ENCODE data around the gene VSTM2B.

The VSTM2B gene

GRCh38 chr19:29516358-29516725 lies 9.5 kb upstream of the VSTM2B start:
- DNase-seq = no peak

- no peak for DNase-seq
Observed at GRCh38 chr19:29516821-29517395, 8.9 kb upstream of the VSTM2B start.

GRCh38 chr19:29517412-29517811 lies 8.4 kb upstream of the VSTM2B start:
- DNase-seq = no peak

- no peak for DNase-seq
Observed at GRCh38 chr19:29517946-29518345, 7.8 kb upstream of the VSTM2B start.

- DNase-seq = no peak
Observed at GRCh38 chr19:29519146-29519545, 6.6 kb upstream of the VSTM2B start.

GRCh38 chr19:29519931-29520330 lies 5.9 kb upstream of the VSTM2B start:
- DNase-seq = no peak

GRCh38 chr19:29520390-29520789 lies 5.4 kb upstream of the VSTM2B start:
- peak in 2 of 14 donors; percentile 19 to 20 for DNase-seq

- no peak for DNase-seq
Observed at GRCh38 chr19:29521291-29522075, 4.3 kb upstream of the VSTM2B start.

GRCh38 chr19:29523568-29523967 lies 2.2 kb upstream of the VSTM2B start:
- DNase-seq = no peak

GRCh38 chr19:29524201-29524911 lies 1.4 kb upstream of the VSTM2B start:
- peak in 10 of 14 donors; percentile 14 to 75 (median 46) for DNase-seq

GRCh38 chr19:29524912-29525831 lies 622 bp upstream of the VSTM2B start:
- DNase-seq = peak in 6 of 14 donors; percentile 39 to 77 (median 62)

GRCh38 chr19:29526730-29527499 lies 1.1 kb downstream of the VSTM2B start:
- DNase-seq = peak in 4 of 14 donors; percentile 27 to 57 (median 42)

- DNase-seq = no peak
Observed at GRCh38 chr19:29527500-29528328, 1.9 kb downstream of the VSTM2B start.

GRCh38 chr19:29528350-29528945 lies 2.7 kb downstream of the VSTM2B start:
- peak in 12 of 14 donors; percentile 17 to 83 (median 50) for DNase-seq

GRCh38 chr19:29528946-29529645 lies 3.3 kb downstream of the VSTM2B start:
- DNase-seq = peak in 1 of 14 donors; percentile 59

- no peak for DNase-seq
Observed at GRCh38 chr19:29529646-29530539, 4.1 kb downstream of the VSTM2B start.

GRCh38 chr19:29530540-29531457 lies 5.0 kb downstream of the VSTM2B start:
- peak in 1 of 14 donors; percentile 23 for DNase-seq
